HG03432 (cell line): ENCODE data around the gene CAPN3.

Experiments used
- ATAC-seq: cut with Tn5 transposase; IDR thresholded peaks from one replicate; pipeline ENCODE4 v1.9.1; 2021; ENCODE audit warnings: mild to moderate bottlenecking, moderate library complexity; ENCODE audit not compliant: unreplicated experiment

The CAPN3 gene

DNA sequence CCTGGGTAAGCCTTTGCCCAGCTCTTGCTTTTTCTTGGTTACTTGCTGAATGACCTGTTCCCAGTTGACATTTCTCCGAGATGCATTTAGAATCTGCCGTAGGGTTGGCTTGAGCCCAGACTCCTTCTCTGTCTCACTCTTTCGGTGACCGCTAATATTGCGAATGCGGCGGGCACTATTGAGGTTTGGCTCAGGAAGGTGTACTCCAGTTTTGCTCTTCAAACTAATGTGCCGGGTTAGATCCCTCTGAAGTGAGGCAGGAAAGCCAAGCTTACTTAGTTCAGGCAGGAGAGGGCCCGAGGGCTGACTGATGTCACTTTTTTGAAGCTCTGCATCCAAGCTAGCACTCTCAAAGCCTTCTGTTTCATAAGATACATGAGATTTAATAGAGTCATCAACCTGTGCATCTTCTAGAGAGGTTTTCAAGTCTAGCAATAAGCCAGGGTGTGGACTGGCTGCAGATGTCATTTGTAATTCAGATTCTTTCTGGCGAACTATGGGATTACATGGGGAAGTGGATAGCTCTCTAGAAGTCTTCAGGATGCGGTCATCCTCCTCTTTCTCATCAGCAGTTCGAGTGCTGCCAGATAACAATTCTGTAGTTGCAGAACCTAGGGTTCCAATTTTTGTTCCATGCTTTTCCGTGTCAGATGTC is 90.6 kb downstream of the CAPN3 start:
- ATAC-seq = no peak

DNA sequence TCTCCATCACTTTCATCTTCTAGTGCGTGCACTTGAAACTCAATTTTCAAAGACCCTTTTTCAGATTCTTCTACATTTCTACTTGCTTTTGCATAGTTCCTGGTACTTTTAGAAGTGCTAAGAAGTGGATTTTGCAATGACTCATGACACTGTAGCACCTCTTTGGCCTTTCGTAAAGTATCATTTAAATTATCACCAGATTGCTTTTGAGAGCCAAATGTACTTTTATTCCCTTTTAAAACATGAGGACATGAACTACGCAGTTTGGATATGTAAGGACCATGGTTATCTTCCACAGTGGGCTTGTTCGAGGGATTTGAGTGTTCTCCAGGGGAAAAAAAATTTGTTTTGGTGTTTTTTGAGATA is 91.1 kb downstream of the CAPN3 start:
- no peak for ATAC-seq

DNA sequence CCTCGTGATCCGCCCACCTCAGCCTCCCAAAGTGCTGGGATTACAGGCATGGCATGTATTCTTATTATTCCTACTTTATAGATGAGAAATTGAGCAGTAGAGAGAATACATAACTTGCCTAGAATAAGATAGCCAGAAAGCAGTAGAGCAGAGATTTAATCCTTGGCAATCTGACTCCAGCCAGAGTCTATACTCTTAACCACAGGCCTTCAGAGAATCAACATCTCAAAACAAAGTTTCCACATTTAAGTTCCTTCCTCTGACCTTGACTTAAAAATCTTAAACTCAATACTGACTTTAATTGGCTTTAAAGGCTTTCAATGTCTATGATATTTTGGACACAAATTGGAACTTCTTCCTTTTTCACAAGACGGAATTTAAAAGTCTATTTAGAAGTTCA is 94.5 kb downstream of the CAPN3 start:
- ATAC-seq = no peak

DNA sequence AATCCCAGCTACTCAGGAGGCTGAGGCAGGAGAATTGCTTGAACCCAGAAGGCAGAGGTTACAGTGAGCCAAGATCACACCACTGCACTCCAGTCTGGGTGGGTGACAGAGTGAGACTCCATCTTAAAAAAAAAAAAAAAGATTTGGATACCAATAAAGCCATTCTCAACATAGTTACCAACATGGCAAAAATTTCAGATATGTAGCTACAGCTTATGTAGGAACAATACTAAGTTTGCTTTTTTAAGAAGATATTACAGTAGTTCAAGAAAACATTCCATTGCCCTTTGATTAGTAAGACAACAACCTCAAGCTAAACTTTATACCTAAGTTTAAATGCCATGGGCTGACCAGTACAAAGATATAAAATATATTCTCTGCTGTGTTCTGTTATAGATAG is 97.2 kb downstream of the CAPN3 start:
- no peak for ATAC-seq

DNA sequence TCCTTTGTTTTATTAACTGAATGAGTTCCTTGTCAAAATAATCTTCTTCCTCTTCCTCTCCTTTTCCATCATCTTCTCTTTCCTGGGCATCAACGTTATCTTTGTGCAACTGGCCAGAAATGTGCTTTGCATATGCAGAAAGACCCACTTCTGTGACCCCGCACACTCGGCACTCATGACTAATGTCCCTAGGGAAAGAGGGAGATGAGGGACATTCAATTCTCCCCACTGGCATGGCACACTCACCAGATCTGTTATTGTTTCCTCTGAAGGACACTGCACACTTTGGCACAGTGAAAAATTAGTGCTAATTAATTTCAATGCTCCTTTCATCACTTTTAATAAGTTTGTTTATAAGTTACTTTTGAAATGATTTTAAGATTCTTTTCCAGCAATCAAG is 97.7 kb downstream of the CAPN3 start:
- no peak for ATAC-seq

DNA sequence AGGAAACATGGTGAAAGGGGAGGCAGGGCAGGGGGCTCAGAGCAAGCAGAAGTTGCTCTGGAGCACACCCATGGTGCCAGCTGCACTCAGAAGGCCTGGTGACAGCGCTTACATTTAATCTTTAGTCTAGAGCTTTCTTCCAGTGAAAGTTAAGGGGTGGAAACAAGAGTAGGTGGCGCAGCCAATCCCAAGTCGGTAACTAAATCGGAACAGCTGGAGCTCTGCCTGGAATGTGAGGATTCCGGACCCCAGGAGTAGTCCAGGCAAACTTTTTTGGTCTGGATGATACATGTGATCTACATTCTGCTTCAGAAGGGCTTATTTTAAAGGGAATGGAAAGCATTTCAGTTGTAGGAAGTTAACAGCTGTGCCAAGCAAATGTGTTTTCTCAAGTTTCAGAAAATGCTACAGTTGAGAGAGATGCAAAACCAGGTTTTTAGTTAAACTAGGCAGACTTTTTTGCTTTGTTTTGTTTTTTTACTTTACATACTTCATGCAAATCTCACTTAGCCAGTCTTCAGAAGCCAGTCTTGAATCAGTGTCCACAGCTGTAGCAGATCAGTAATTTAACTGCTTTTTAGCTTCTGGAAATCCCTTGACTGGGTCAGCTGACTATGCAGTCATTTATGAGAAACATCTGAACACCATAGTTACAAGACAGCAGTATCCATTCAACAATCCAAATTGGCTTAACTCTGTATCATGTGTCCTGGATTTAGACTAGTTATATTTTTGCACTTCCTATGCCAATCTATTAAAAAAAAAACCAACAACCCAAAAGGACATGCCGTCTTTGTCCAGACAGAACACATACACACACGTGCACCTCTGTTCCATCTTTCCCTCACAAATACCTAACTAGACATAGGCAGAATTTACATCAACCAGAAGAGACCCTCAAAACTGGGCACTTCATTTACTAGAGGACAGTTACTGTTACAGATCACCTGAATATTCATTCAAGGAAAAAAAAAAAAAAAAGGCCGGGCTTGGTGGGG is 98.4 kb downstream of the CAPN3 start:
- peak; percentile 82 for ATAC-seq

DNA sequence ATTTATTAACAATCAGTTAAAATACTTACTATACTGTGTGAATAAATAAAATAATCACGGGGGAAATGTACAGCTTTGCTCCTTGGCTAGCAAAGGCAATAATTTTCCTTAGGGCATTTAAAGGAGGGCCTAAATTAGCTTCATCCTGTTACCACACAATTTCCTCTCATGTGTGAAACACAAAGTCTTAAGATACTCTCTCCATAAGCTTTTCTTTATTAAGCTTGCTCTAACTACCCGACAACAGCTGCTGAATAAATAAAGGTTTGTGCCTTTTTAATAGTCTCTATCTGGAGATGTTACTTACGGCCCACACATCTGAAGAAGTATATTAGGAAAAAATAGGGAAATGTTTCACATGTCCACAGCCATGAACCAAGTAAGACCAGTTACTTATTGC is 102.0 kb downstream of the CAPN3 start:
- no peak for ATAC-seq
